DOHH2 (cell line): Measurements from ENCODE around the gene DERL3.

Experiments used
- H3F3A ChIP-seq: fragments of 200-600 bp; sonication (generic), shearing (Covaris generic); 2 replicates; pipeline ENCODE4 v1.6.0; 2016; ENCODE audit warnings: antibody characterized with exemption, mild to moderate bottlenecking; ENCODE audit not compliant: control insufficient read depth, insufficient read depth
- H3K27ac ChIP-seq: fragments of 200-600 bp; sonication (generic); 2 replicates; pipeline ENCODE4 v1.5.1; 2014; ENCODE audit warnings: low read depth, mild to moderate bottlenecking, low read length, moderate library complexity
- H3K27me3 ChIP-seq: fragments of 200-600 bp; sonication (generic); 2 replicates; pipeline ENCODE4 v1.6.1; 2014; ENCODE audit warnings: mild to moderate bottlenecking, low read length, mixed read lengths; ENCODE audit not compliant: control insufficient read depth
- H3K36me3 ChIP-seq: fragments of 200-600 bp; sonication (generic); 2 replicates; pipeline ENCODE4 v1.6.1; 2014; ENCODE audit warnings: mild to moderate bottlenecking, low read length, moderate library complexity, mixed read lengths; ENCODE audit not compliant: control insufficient read depth
- H3K4me1 ChIP-seq: fragments of 200-600 bp; sonication (generic); 2 replicates; pipeline ENCODE4 v1.6.1; 2014; ENCODE audit warnings: mild to moderate bottlenecking, low read length, mixed read lengths; ENCODE audit not compliant: control insufficient read depth
- H3K4me2 ChIP-seq: fragments of 200-600 bp; sonication (generic); 2 replicates; pipeline ENCODE4 v1.6.0; 2014; ENCODE audit warnings: mild to moderate bottlenecking, low read length, moderate library complexity
- H3K4me3 ChIP-seq: fragments of 200-600 bp; sonication (generic); 2 replicates; pipeline ENCODE4 v1.5.1; 2014; ENCODE audit warnings: mild to moderate bottlenecking, low read length, mixed read lengths
- H3K79me2 ChIP-seq: fragments of 200-600 bp; sonication (generic); 2 replicates; pipeline ENCODE4 v1.6.1; 2014; ENCODE audit warnings: mild to moderate bottlenecking, low read length, mixed read lengths; ENCODE audit not compliant: control insufficient read depth
- H3K9me2 ChIP-seq: fragments of 200-600 bp; sonication (generic); replicated peaks from 2 replicates; pipeline ENCODE4 v1.6.1; 2014; ENCODE audit warnings: mild to moderate bottlenecking, low read length, mixed read lengths; ENCODE audit not compliant: control insufficient read depth
- H3K9me3 ChIP-seq: fragments of 200-600 bp; sonication (generic); 2 replicates; pipeline ENCODE4 v1.6.1; 2014; ENCODE audit warnings: antibody characterized with exemption, low read length, mixed read lengths; ENCODE audit not compliant: control insufficient read depth, insufficient read depth
- H4K20me1 ChIP-seq: fragments of 200-600 bp; sonication (generic); 2 replicates; pipeline ENCODE4 v1.6.0; 2014; ENCODE audit warnings: low read depth, mild to moderate bottlenecking, antibody characterized with exemption, low read length, moderate library complexity; ENCODE audit not compliant: control insufficient read depth, insufficient read depth
- EZH2phosphoT487 ChIP-seq: fragments of 200-600 bp; sonication (generic); IDR thresholded peaks from 2 replicates; pipeline ENCODE4 v1.6.1; 2017; ENCODE audit warnings: borderline replicate concordance, mild to moderate bottlenecking, antibody characterized with exemption, low read length, moderate library complexity, mixed read lengths
- TF ChIP-seq, protein P1 (sequence below): fragments of 200-600 bp; sonication (generic); IDR thresholded peaks from one replicate; pipeline ENCODE4 v1.5.1; 2014; ENCODE audit warnings: antibody characterized with exemption, mild to moderate bottlenecking, low read depth, low read length; ENCODE audit not compliant: poor library complexity, severe bottlenecking

The DERL3 gene

DNA sequence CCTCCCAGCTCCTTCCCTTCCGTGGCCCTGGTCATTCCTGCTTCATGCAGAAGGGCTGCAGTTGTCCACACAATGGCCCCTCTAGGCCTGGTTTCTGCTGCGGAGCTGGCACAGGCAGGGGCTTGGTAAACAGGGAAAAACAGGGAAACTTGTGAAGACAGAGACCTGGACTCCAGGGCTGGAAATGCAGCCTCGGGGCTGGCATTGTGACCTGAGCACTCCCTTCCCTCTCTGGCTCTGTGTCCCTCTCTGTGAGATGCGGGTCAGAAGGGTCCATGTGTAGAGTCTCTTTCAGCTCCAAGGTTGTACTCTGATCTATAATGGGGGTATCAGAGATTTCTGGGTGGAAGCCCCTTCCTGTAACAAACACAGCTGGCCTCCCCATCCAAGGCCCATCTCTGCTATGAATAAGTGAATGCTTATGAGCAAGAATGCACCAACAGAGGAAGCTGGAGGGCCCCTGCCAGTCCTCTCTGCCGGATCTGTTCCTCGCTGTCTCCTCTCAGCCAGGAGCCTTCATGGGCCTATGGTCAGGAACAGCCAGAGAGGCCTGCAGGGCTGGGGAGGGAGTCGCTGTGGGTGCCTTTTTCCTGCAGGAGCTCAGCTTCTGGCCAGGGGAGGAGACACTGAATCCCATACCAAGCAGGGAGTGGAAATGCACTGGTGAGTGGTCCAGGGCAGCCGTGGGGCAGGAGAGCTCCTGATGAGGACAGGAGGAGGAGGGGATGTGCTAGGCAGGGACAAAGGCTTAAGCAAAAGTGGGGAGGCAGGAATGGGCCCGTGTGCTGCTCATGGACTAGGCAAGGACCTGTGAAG lies 6.7 kb upstream of the DERL3 start:
- H3K79me2 ChIP-seq, result no peaks in the 10 kb centered on the region
- H3K27ac ChIP-seq, result peak overlapping the region; percentile 90
- peak overlapping the region; percentile 61 for H3K4me3 ChIP-seq
- peaks cover 95% of the 10 kb centered on the region for H3K4me1 ChIP-seq
- H3F3A ChIP-seq, result peaks cover 30% of the 10 kb centered on the region
- no peaks in the 10 kb centered on the region for H3K36me3 ChIP-seq
- no peaks in the 10 kb centered on the region for H3K9me2 ChIP-seq
- H3K4me2 ChIP-seq, result peak overlapping the region; percentile 69
- TF ChIP-seq, protein P1, sequence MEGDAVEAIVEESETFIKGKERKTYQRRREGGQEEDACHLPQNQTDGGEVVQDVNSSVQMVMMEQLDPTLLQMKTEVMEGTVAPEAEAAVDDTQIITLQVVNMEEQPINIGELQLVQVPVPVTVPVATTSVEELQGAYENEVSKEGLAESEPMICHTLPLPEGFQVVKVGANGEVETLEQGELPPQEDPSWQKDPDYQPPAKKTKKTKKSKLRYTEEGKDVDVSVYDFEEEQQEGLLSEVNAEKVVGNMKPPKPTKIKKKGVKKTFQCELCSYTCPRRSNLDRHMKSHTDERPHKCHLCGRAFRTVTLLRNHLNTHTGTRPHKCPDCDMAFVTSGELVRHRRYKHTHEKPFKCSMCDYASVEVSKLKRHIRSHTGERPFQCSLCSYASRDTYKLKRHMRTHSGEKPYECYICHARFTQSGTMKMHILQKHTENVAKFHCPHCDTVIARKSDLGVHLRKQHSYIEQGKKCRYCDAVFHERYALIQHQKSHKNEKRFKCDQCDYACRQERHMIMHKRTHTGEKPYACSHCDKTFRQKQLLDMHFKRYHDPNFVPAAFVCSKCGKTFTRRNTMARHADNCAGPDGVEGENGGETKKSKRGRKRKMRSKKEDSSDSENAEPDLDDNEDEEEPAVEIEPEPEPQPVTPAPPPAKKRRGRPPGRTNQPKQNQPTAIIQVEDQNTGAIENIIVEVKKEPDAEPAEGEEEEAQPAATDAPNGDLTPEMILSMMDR, result no peak
- TF ChIP-seq EZH2phosphoT487, result no peak
- no peaks in the 10 kb centered on the region for H3K9me3 ChIP-seq
- no peaks in the 10 kb centered on the region for H4K20me1 ChIP-seq
- no peaks in the 10 kb centered on the region for H3K27me3 ChIP-seq

DNA sequence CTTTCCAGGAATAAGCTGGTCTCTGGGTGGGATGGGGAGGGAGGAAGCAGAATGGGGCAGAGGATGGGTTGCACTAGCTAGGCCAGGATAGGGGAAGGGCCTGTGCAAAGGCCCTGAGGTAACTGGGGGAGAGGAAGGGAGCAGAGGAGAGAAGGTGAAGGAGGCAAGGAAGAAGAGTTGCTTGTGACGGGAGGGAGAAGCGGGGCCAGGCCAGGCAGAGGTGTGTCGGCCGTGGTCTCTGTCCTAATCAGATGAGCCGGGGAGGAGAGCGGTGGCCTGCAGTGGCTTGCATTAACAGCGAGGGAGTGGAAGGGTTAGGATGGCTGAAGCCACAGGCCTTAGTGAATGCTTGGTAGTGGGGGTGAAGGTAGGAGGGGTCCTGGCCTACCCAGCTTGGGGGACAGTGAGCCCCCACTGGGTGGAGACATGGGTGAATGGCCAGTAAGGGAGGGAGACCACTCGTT lies 6.0 kb upstream of the DERL3 start:
- Histone ChIP-seq H3K79me2 (no peaks in the 10 kb centered on the region), H3K4me3 (peak overlapping the region; percentile 61), H3K27ac (peak overlapping the region; percentile 90), H3K9me3 (no peaks in the 10 kb centered on the region), H3K4me1 (peaks cover 94% of the 10 kb centered on the region), H3F3A (peaks cover 30% of the 10 kb centered on the region), H3K4me2 (peak overlapping the region; percentile 69), H4K20me1 (no peaks in the 10 kb centered on the region), H3K27me3 (no peaks in the 10 kb centered on the region), H3K36me3 (no peaks in the 10 kb centered on the region), H3K9me2 (no peaks in the 10 kb centered on the region)
- TF ChIP-seq, protein P1, result no peak
- TF ChIP-seq EZH2phosphoT487, result no peak

DNA sequence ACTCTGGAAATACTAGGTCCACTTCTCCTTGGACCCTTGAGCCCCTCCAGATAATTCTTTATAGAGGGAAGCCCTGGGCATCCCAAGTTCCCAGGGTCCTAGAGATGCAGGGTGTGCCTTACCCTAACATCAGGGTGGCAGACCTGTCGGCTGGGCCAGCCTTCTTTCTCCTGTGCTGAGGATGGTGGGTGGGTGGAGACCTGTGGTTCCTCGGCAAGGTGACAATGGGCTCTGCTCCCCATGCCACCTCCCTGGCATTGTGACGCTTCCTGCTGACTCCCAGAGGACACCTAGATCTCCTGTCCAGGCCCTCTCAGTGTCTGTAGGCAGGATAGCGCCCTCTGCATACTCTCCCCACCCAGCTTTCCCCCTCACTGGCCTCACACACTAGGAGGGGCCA lies 3.8 kb upstream of the DERL3 start:
- peaks cover 20% of the 10 kb centered on the region for H3F3A ChIP-seq
- H3K36me3 ChIP-seq, result peaks cover 7% of the 10 kb centered on the region
- no peak for TF ChIP-seq EZH2phosphoT487
- TF ChIP-seq, protein P1, result peak; percentile 33
- H4K20me1 ChIP-seq, result no peaks in the 10 kb centered on the region
- peak overlapping the region; percentile 90 for H3K27ac ChIP-seq
- H3K4me2 ChIP-seq, result peak overlapping the region; percentile 24
- H3K9me3 ChIP-seq, result no peaks in the 10 kb centered on the region
- H3K9me2 ChIP-seq, result no peaks in the 10 kb centered on the region
- H3K4me1 ChIP-seq, result peaks cover 90% of the 10 kb centered on the region
- no peak overlapping the region for H3K4me3 ChIP-seq
- peaks cover 7% of the 10 kb centered on the region for H3K79me2 ChIP-seq
- H3K27me3 ChIP-seq, result no peaks in the 10 kb centered on the region
